ENCODE results near the gene RAD23B. TPM values are rescaled to one million over a fixed set of nuclear protein-coding genes. Genes with fewer than 3 reads are reported as not detected.

The RAD23B gene
- total and polyA plus RNA-seq, 2 of the 13 experiments (the other 11 are each of a cell fraction or from before 2014, with no cell fraction given): 133 to 156 TPM

GRCh38 chr9:107361816-107362215, 78.7 kb downstream of the RAD23B start:
- FAIRE-seq: no peak
- no TSS peak for BruUV-seq (replicated peaks)
- no peak for ATAC-seq
- H3K27ac ChIP-seq (ENCODE audit: extremely low read length, insufficient read depth, low read length): no peak overlapping the region
- no peak overlapping the region for H2AFZ ChIP-seq (ENCODE audit: low read length)
- peaks cover 3 to 9% of the 10 kb centered on the region in 2 experiments; a peak in 2 of 5 replicates for H3K27me3 ChIP-seq (ENCODE audit: control insufficient read depth in 1 of 2, insufficient read depth in 2 of 2, low read length in 2 of 2)
- no peaks in the 10 kb centered on the region for H3K36me3 ChIP-seq (replicated peaks in 1 of 2; ENCODE audit: control insufficient read depth in 1 of 2, insufficient read depth in 2 of 2, low read length in 2 of 2)
- ChIA-PET CTCF (ENCODE audit: low intra/inter-chr PET ratio, low total read pairs) (no interaction called here), POLR2A (no interaction called here)
- intact Hi-C loops (cut with micrococcal nuclease; ENCODE audit: unreplicated experiment): no loop called here
- H3K4me1 ChIP-seq (ENCODE audit: insufficient read depth, low read length): no peaks in the 10 kb centered on the region
- no peaks in the 10 kb centered on the region for H3K9me3 ChIP-seq (ENCODE audit: low read length)
- H3K4me2 ChIP-seq (ENCODE audit: low read depth, low read length): no peak overlapping the region
- no peak overlapping the region for H3K4me3 ChIP-seq (replicated peaks in 1 of 3; ENCODE audit: insufficient read depth in 1 of 3, low read depth in 2 of 3, low read length in 3 of 3)
- in situ Hi-C loops (cut with HindIII; ENCODE audit: extremely low pct_ligation_motif_present, low pct_unique_long_range_greater_than_20kb): no loop called here
- H4K20me1 ChIP-seq (ENCODE audit: insufficient read depth, low read length): no peaks in the 10 kb centered on the region
- DNase-seq (ENCODE audit: low spot score): no peak
- no peak overlapping the region for H3K9ac ChIP-seq (ENCODE audit: insufficient read depth, low read depth, low read length)
- 11% methylated on average over 4 of the region's 4 CpGs for WGBS (ENCODE audit: low lambda C conversion rate)
- no peaks in the 10 kb centered on the region for H3K79me2 ChIP-seq (ENCODE audit: insufficient read depth, low read length)
- TF ChIP-seq XRCC5 (optimal IDR thresholded peaks at IDR 0.05; ENCODE audit: low read length) (no peak), ZFP1 (CRISPR knock-in tag; IDR thresholded peaks at IDR 0.05) (no peak), BRCA1 (CRISPR knock-in tag; IDR thresholded peaks at IDR 0.05) (no peak), HHEX (CRISPR knock-in tag; IDR thresholded peaks at IDR 0.05) (no peak), IKZF5 (CRISPR knock-in tag; IDR thresholded peaks at IDR 0.05) (no peak), ZNF337 (CRISPR knock-in tag; IDR thresholded peaks at IDR 0.05; ENCODE audit: borderline replicate concordance, low read depth) (no peak), DMTF1 (CRISPR knock-in tag; IDR thresholded peaks at IDR 0.05) (no peak), STAT6 (CRISPR knock-in tag; IDR thresholded peaks at IDR 0.05; ENCODE audit: borderline replicate concordance) (no peak), CSRNP1 (CRISPR knock-in tag; IDR thresholded peaks at IDR 0.05) (no peak)

Measured in HepG2 (cell line).